Breast epithelium (tissue), 3 donors: Measurements from ENCODE around the gene TNRC18.

Experiments
- CTCF ChIP-seq, 3 donors: fragments of 450-650 bp; IDR thresholded peaks; one replicate each; pipeline ENCODE4 v1.5.1; 2016 to 2017; ENCODE audit warnings: antibody characterized with exemption in 3 of 3, mild to moderate bottlenecking in 3 of 3, moderate library complexity in 3 of 3
- POLR2A ChIP-seq: fragments of 450-650 bp; IDR thresholded peaks from one replicate; pipeline ENCODE4 v1.6.1; 2016; ENCODE audit warnings: antibody characterized with exemption, mild to moderate bottlenecking, moderate library complexity
- POLR2AphosphoS5 ChIP-seq, 3 donors: sonication (generic); formaldehyde crosslinking; IDR thresholded peaks; one replicate each; pipeline ENCODE4 v1.6.1; 2017; ENCODE audit warnings: antibody characterized with exemption in 3 of 3

- TF ChIP-seq CTCF (IDR thresholded peaks at IDR 0.05), result no peak
- no peak for TF ChIP-seq POLR2AphosphoS5 (IDR thresholded peaks at IDR 0.05)
- no peak for TF ChIP-seq POLR2A
Measured at GRCh38 chr7:5420067-5420880, 3.4 kb downstream of the TNRC18 start.
